HEK293 (cell line): ENCODE measurements around the gene S100A4.

Experiments
- CTCF ChIA-PET: fragments of 350-600 bp; formaldehyde crosslinking; extraction: SDS; loops from one replicate; lab custom pipeline; 2021; ENCODE audit warnings: antibody characterized with exemption; lab: Yijun Ruan, JAX
- POLR2A ChIA-PET: fragments of 300-600 bp; formaldehyde crosslinking; extraction: SDS; loops from one replicate; lab custom pipeline; 2020; ENCODE audit warnings: antibody characterized with exemption, inconsistent platforms; lab: Yijun Ruan, JAX
- H3K27ac ChIP-seq: fragments of 200-500 bp; sonication (Bioruptor generic); 2 replicates; pipeline ENCODE4 v1.5.1; 2014; ENCODE audit warnings: low read depth, low read length, control low read depth, inconsistent platforms; ENCODE audit errors: extremely low read depth
- H3K36me3 ChIP-seq, 2 experiments: fragments of 200-500 bp in 1 of 2; sonication (Bioruptor generic) in 1 of 2; 1 replicate in 1 of 2; 2 replicates in 1 of 2; pipeline ENCODE4 v1.5.1; 2014 to 2017; ENCODE audit warnings: inconsistent platforms in 2 of 2, low read length in 2 of 2; ENCODE audit not compliant: control insufficient read depth in 2 of 2, insufficient read depth in 1 of 2
- H3K4me1 ChIP-seq: fragments of 200-500 bp; sonication (Bioruptor generic); 2 replicates; pipeline ENCODE4 v1.5.1; 2014; ENCODE audit warnings: mild to moderate bottlenecking, low read length, inconsistent platforms; ENCODE audit not compliant: control insufficient read depth, insufficient read depth
- H3K4me3 ChIP-seq: 2 replicates; pipeline ENCODE4 v1.5.1; 2011; ENCODE audit warnings: low read depth, mild to moderate bottlenecking, control low read depth, low read length, moderate library complexity
- H3K9me3 ChIP-seq: fragments of 200-500 bp; sonication (Bioruptor generic); 2 replicates; pipeline ENCODE4 v1.5.1; 2014; ENCODE audit warnings: low read depth, low read length, inconsistent platforms; ENCODE audit not compliant: control insufficient read depth, insufficient read depth
- GLI4 ChIP-seq: fragments of 450-650 bp; formaldehyde crosslinking; IDR thresholded peaks from 2 replicates; pipeline ENCODE4 v1.5.1; 2016; ENCODE audit warnings: missing biosample characterization, missing genetic modification characterization
- HOXD13 ChIP-seq: sonication (generic); formaldehyde crosslinking; IDR thresholded peaks from 2 replicates; pipeline ENCODE4 v1.8.0; 2022; ENCODE audit warnings: missing genetic modification reagents, borderline replicate concordance
- KLF10 ChIP-seq: fragments of 450-650 bp; IDR thresholded peaks from 2 replicates; pipeline ENCODE4 v1.5.1; 2018; ENCODE audit warnings: missing biosample characterization, mild to moderate bottlenecking, missing genetic modification characterization
- KLF7 ChIP-seq: fragments of 450-650 bp; formaldehyde crosslinking; IDR thresholded peaks from 2 replicates; pipeline ENCODE4 v1.5.1; 2016; ENCODE audit warnings: missing biosample characterization, missing genetic modification characterization, borderline replicate concordance
- MEIS1 ChIP-seq: sonication (generic); formaldehyde crosslinking; IDR thresholded peaks from 2 replicates; pipeline ENCODE4 v1.8.1; 2022; ENCODE audit warnings: missing genetic modification reagents, mild to moderate bottlenecking, borderline replicate concordance
- SCRT2 ChIP-seq: fragments of 450-650 bp; formaldehyde crosslinking; IDR thresholded peaks from 2 replicates; pipeline ENCODE4 v1.5.1; 2016; ENCODE audit warnings: missing biosample characterization, missing genetic modification characterization
- SP2 ChIP-seq: fragments of 450-650 bp; formaldehyde crosslinking; IDR thresholded peaks from 2 replicates; pipeline ENCODE4 v1.5.1; 2016; ENCODE audit warnings: missing biosample characterization, missing genetic modification characterization
- TRIM28 ChIP-seq: IDR thresholded peaks from 2 replicates; pipeline ENCODE4 v1.6.1; 2011; ENCODE audit warnings: low read length, control low read depth, borderline replicate concordance
- YY1 ChIP-seq: fragments of 450-650 bp; formaldehyde crosslinking; IDR thresholded peaks from 2 replicates; pipeline ENCODE4 v1.5.1; 2018; ENCODE audit warnings: missing biosample characterization, missing genetic modification characterization
- ZFP69B ChIP-seq: fragments of 450-650 bp; formaldehyde crosslinking; IDR thresholded peaks from 2 replicates; pipeline ENCODE4 v1.5.1; 2016; ENCODE audit warnings: missing biosample characterization, missing genetic modification characterization
- ZNF223 ChIP-seq: fragments of 450-650 bp; formaldehyde crosslinking; IDR thresholded peaks from 2 replicates; pipeline ENCODE4 v1.5.1; 2016; ENCODE audit warnings: missing biosample characterization, missing genetic modification characterization
- ZNF335 ChIP-seq: fragments of 450-650 bp; formaldehyde crosslinking; conservative IDR thresholded peaks from 2 replicates; pipeline ENCODE4 v1.5.1; 2016; ENCODE audit warnings: missing biosample characterization, missing genetic modification characterization
- ZNF350 ChIP-seq: fragments of 450-650 bp; formaldehyde crosslinking; IDR thresholded peaks from 2 replicates; pipeline ENCODE4 v1.5.0; 2017; ENCODE audit warnings: missing biosample characterization, mild to moderate bottlenecking, missing genetic modification characterization
- ZNF37A ChIP-seq: fragments of 450-650 bp; IDR thresholded peaks from 2 replicates; pipeline ENCODE4 v1.5.1; 2018; ENCODE audit warnings: missing biosample characterization, missing genetic modification characterization
- ZNF521 ChIP-seq: fragments of 450-650 bp; formaldehyde crosslinking; IDR thresholded peaks from 2 replicates; pipeline ENCODE4 v1.5.1; 2017; ENCODE audit warnings: missing biosample characterization, mild to moderate bottlenecking, missing genetic modification characterization
- ZNF558 ChIP-seq: fragments of 450-650 bp; formaldehyde crosslinking; IDR thresholded peaks from 2 replicates; pipeline ENCODE4 v1.5.1; 2016; ENCODE audit warnings: missing biosample characterization, missing genetic modification characterization
- ZNF560 ChIP-seq: fragments of 450-650 bp; formaldehyde crosslinking; IDR thresholded peaks from 2 replicates; pipeline ENCODE4 v1.5.1; 2017; ENCODE audit warnings: missing biosample characterization, missing genetic modification characterization, borderline replicate concordance
- ZNF658 ChIP-seq: fragments of 450-650 bp; formaldehyde crosslinking; IDR thresholded peaks from 2 replicates; pipeline ENCODE4; 2016; ENCODE audit warnings: missing biosample characterization, missing genetic modification characterization
- ZNF843 ChIP-seq: fragments of 450-650 bp; formaldehyde crosslinking; IDR thresholded peaks from 2 replicates; pipeline ENCODE4 v1.5.1; 2016; ENCODE audit warnings: missing biosample characterization, missing genetic modification characterization
- TF ChIP-seq, protein P1 (sequence below): fragments of 450-650 bp; formaldehyde crosslinking; IDR thresholded peaks from 2 replicates; pipeline ENCODE4; 2016; ENCODE audit warnings: missing biosample characterization, missing genetic modification characterization
- TF ChIP-seq, protein P2 (sequence below): fragments of 450-650 bp; formaldehyde crosslinking; IDR thresholded peaks from 2 replicates; pipeline ENCODE4 v1.5.1; 2016; ENCODE audit warnings: missing biosample characterization, missing genetic modification characterization
- TF ChIP-seq, protein P3 (sequence below): fragments of 450-650 bp; formaldehyde crosslinking; IDR thresholded peaks from 2 replicates; pipeline ENCODE4 v1.5.1; 2016; ENCODE audit warnings: missing biosample characterization, missing genetic modification characterization

S100A4 gene

DNA sequence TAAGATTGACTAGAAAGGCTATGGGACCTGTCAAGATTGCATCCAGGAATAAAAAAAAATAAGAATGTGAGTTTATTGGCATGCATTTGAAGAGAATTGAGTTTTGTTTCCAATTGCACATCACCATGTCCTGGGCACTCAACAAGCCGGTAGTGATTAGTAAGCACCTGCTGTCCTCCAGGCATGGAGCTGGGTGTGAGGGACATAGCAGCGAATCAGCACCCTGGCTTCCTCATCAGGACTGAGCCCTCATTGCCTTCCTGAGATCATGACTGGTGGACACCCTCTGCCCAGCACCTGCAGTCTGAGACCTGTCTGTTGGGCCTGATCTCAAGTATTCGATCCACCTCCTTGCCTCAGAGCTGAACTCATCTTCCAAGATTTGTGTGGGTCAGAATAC lies 36.6 kb downstream of the S100A4 start:
- POLR2A ChIA-PET, result no interaction called here
- H3K9me3 ChIP-seq, result no peaks in the 10 kb centered on the region

DNA sequence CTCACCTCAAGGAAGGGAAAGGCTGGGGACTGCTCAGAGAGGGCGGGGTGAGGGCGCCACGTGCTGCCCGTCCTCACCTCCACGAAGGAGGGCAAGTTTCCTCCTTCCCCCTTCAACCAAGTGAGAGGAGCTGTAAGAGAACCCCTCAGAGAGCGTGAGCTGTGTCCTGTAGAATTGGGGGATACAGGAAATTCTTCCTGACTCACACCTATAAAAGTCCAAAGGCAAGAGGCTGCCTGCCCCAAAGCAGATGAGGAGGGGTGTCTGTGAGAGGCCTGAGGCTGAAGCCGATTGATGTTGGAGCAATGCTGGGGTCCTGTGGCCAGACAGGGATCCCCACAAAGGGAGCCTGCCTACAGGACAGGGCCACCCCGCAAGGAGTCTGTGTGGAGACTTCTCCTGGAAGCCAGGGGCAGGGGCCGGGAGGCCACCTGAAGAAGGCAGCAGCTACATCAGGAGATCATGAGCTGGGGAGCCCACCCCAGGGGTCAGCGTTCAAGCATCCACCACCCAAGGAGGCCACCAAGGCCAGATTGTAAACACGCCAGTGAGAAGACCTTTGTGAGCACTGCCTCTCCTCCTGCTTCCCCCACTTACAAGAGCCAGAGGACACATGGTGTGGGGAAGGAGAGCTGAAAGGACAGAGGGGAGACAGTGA lies 37.6 kb downstream of the S100A4 start:
- Histone ChIP-seq H3K36me3 (no peaks in the 10 kb centered on the region), H3K4me1 (no peaks in the 10 kb centered on the region), H3K4me3 (no peak overlapping the region), H3K9me3 (no peaks in the 10 kb centered on the region)
- CTCF ChIA-PET, result interaction anchor here (0.8 to 7.1 kb wide), 5 partner anchors 13 to 156 kb away, joined by 3 to 148 read pairs (median 4); no protein-coding TSS in a partner anchor
- POLR2A ChIA-PET, result interaction anchor here (0.6 kb wide), 1 partner anchor 220 kb away, joined by 5 read pairs; the partner anchor contains the start of gene INTS3
- no peak for TF ChIP-seq KLF10 (tag by site-specific recombination)
- TF ChIP-seq, protein P1, sequence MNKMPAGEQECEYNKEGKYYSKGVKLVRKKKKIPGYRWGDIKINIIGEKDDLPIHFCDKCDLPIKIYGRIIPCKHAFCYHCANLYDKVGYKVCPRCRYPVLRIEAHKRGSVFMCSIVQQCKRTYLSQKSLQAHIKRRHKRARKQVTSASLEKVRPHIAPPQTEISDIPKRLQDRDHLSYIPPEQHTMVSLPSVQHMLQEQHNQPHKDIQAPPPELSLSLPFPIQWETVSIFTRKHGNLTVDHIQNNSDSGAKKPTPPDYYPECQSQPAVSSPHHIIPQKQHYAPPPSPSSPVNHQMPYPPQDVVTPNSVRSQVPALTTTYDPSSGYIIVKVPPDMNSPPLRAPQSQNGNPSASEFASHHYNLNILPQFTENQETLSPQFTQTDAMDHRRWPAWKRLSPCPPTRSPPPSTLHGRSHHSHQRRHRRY, result no peak
- TF ChIP-seq GLI4 (tag by site-specific recombination), result no peak
- no peak for TF ChIP-seq ZFP69B (tag by site-specific recombination)
- TF ChIP-seq, protein P2, sequence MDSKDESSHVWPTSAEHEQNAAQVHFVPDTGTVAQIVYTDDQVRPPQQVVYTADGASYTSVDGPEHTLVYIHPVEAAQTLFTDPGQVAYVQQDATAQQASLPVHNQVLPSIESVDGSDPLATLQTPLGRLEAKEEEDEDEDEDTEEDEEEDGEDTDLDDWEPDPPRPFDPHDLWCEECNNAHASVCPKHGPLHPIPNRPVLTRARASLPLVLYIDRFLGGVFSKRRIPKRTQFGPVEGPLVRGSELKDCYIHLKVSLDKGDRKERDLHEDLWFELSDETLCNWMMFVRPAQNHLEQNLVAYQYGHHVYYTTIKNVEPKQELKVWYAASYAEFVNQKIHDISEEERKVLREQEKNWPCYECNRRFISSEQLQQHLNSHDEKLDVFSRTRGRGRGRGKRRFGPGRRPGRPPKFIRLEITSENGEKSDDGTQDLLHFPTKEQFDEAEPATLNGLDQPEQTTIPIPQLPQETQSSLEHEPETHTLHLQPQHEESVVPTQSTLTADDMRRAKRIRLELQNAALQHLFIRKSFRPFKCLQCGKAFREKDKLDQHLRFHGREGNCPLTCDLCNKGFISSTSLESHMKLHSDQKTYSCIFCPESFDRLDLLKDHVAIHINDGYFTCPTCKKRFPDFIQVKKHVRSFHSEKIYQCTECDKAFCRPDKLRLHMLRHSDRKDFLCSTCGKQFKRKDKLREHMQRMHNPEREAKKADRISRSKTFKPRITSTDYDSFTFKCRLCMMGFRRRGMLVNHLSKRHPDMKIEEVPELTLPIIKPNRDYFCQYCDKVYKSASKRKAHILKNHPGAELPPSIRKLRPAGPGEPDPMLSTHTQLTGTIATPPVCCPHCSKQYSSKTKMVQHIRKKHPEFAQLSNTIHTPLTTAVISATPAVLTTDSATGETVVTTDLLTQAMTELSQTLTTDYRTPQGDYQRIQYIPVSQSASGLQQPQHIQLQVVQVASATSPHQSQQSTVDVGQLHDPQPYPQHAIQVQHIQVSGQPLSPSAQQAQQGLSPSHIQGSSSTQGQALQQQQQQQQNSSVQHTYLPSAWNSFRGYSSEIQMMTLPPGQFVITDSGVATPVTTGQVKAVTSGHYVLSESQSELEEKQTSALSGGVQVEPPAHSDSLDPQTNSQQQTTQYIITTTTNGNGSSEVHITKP, result no peak
- TF ChIP-seq, protein P3, sequence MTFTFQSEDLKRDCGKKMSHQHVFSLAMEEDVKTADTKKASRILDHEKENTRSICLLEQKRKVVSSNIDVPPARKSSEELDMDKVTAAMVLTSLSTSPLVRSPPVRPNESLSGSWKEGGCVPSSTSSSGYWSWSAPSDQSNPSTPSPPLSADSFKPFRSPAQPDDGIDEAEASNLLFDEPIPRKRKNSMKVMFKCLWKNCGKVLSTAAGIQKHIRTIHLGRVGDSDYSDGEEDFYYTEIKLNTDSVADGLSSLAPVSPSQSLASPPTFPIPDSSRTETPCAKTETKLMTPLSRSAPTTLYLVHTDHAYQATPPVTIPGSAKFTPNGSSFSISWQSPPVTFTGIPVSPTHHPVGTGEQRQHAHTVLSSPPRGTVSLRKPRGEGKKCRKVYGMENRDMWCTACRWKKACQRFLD (tag by site-specific recombination), result no peak
- TF ChIP-seq ZNF37A (tag by site-specific recombination), result no peak
- no peak for TF ChIP-seq ZNF350 (tag by site-specific recombination)
- TF ChIP-seq SP2 (tag by site-specific recombination), result no peak
- TF ChIP-seq TRIM28, result no peak
- TF ChIP-seq ZNF558, result no peak
- TF ChIP-seq ZNF560 (tag by site-specific recombination), result no peak
- no peak for TF ChIP-seq YY1 (tag by site-specific recombination)
- TF ChIP-seq KLF7 (tag by site-specific recombination), result no peak
- TF ChIP-seq, all 188 proteins: peak for 0
- no peak overlapping the region for H3K27ac ChIP-seq

More for the DNA sequence above, 36.6 kb downstream of the S100A4 start:
- Histone ChIP-seq H3K27ac (no peak overlapping the region), H3K36me3 (no peaks in the 10 kb centered on the region), H3K4me1 (no peaks in the 10 kb centered on the region), H3K4me3 (no peak overlapping the region)
- CTCF ChIA-PET, result interaction anchor here (0.7 to 7.1 kb wide), 12 partner anchors 14 to 1475 kb away, joined by 3 to 148 read pairs (median 4); partner anchors contain the start of genes S100A1 and S100A13
- TF ChIP-seq SCRT2 (tag by site-specific recombination) (no peak), MEIS1 (CRISPR knock-in tag) (no peak), ZNF335 (tag by site-specific recombination) (no peak), ZNF521 (tag by site-specific recombination) (no peak), ZNF843 (no peak), HOXD13 (CRISPR knock-in tag) (no peak), ZNF223 (no peak), ZNF658 (tag by site-specific recombination) (no peak)
- TF ChIP-seq, all 188 proteins: peak for 0
